ENCODE results near the gene GDPD1. TPM values are rescaled to one million over a fixed set of nuclear protein-coding genes. Genes with fewer than 3 reads are reported as not detected.

Gene GDPD1
- total RNA-seq, 3 donors from 2014 or later, result 0.96 to 5.9 (median 4.8) TPM

GRCh38 chr17:59190806-59191205 lies 29.5 kb upstream of the GDPD1 start:
- H3K4me3 ChIP-seq, result no peak overlapping the region
- no peaks in the 10 kb centered on the region for H3K4me1 ChIP-seq
- TF ChIP-seq POLR2A (IDR thresholded peaks at IDR 0.05) (no peak), CTCF (IDR thresholded peaks at IDR 0.05) (no peak), POLR2AphosphoS5 (IDR thresholded peaks at IDR 0.05) (no peak)
- no peaks in the 10 kb centered on the region for H3K27me3 ChIP-seq
- H3K27ac ChIP-seq, result no peak overlapping the region
- no peaks in the 10 kb centered on the region for H3K36me3 ChIP-seq
- intact Hi-C loops (cut with DNase I; ENCODE audit: low total_unique reads), result no loop called here
- H3K9me3 ChIP-seq, result no peaks in the 10 kb centered on the region
- DNase-seq (ENCODE audit: low spot score in 2 of 2), result no peak

- Histone ChIP-seq H3K27ac (no peak overlapping the region), H3K4me3 (no peak overlapping the region), H3K36me3 (no peaks in the 10 kb centered on the region), H3K4me1 (no peaks in the 10 kb centered on the region), H3K27me3 (no peaks in the 10 kb centered on the region), H3K9me3 (no peaks in the 10 kb centered on the region)
- intact Hi-C loops (cut with DNase I; ENCODE audit: low total_unique reads), result no loop called here
- no peak for DNase-seq (ENCODE audit: low spot score in 2 of 2)
- TF ChIP-seq POLR2A (IDR thresholded peaks at IDR 0.05) (no peak), POLR2AphosphoS5 (IDR thresholded peaks at IDR 0.05) (no peak), CTCF (IDR thresholded peaks at IDR 0.05) (no peak)
Observed at GRCh38 chr17:59193336-59193862, 26.9 kb upstream of the GDPD1 start.

GRCh38 chr17:59199398-59199797 lies 20.9 kb upstream of the GDPD1 start:
- no peaks in the 10 kb centered on the region for H3K9me3 ChIP-seq
- no peaks in the 10 kb centered on the region for H3K4me1 ChIP-seq
- no peaks in the 10 kb centered on the region for H3K27me3 ChIP-seq
- intact Hi-C loops (cut with DNase I; ENCODE audit: low total_unique reads), result no loop called here
- no peak overlapping the region for H3K4me3 ChIP-seq
- no peak overlapping the region for H3K27ac ChIP-seq
- DNase-seq (ENCODE audit: low spot score in 2 of 2), result no peak
- no peaks in the 10 kb centered on the region for H3K36me3 ChIP-seq
- no peak for TF ChIP-seq CTCF (IDR thresholded peaks at IDR 0.05)
- TF ChIP-seq POLR2A (IDR thresholded peaks at IDR 0.05), result no peak
- TF ChIP-seq POLR2AphosphoS5 (IDR thresholded peaks at IDR 0.05), result no peak

GRCh38 chr17:59202320-59202719 lies 18.0 kb upstream of the GDPD1 start:
- Histone ChIP-seq H3K27me3 (no peaks in the 10 kb centered on the region), H3K4me1 (no peaks in the 10 kb centered on the region), H3K27ac (no peak overlapping the region)

GRCh38 chr17:59219370-59219769 lies 941 bp upstream of the GDPD1 start:
- Histone ChIP-seq H3K4me3 (no peak overlapping the region), H3K4me1 (no peaks in the 10 kb centered on the region), H3K9me3 (no peaks in the 10 kb centered on the region), H3K36me3 (no peaks in the 10 kb centered on the region), H3K27me3 (no peaks in the 10 kb centered on the region), H3K27ac (no peak overlapping the region)
- intact Hi-C loops (cut with DNase I; ENCODE audit: low total_unique reads), result no loop called here
- no peak for TF ChIP-seq CTCF (IDR thresholded peaks at IDR 0.05)
- TF ChIP-seq POLR2AphosphoS5 (IDR thresholded peaks at IDR 0.05), result no peak
- no peak for TF ChIP-seq POLR2A (IDR thresholded peaks at IDR 0.05)
- no peak for DNase-seq (ENCODE audit: low spot score in 2 of 2)

More at GRCh38 chr17:59202320-59202719, 18.0 kb upstream of the GDPD1 start:
- intact Hi-C loops (cut with DNase I; ENCODE audit: low total_unique reads), result no loop called here
- H3K4me3 ChIP-seq, result no peak overlapping the region
- H3K9me3 ChIP-seq, result no peaks in the 10 kb centered on the region
- H3K36me3 ChIP-seq, result no peaks in the 10 kb centered on the region
- no peak for DNase-seq (ENCODE audit: low spot score in 2 of 2)
- TF ChIP-seq POLR2AphosphoS5 (IDR thresholded peaks at IDR 0.05) (no peak), POLR2A (IDR thresholded peaks at IDR 0.05) (no peak), CTCF (IDR thresholded peaks at IDR 0.05) (no peak)

Data from breast epithelium (tissue), 4 donors.